AG20443 (cell line): ENCODE data around the gene MRPL40.

Experiments
- DNase-seq: peaks from one replicate; pipeline ENCODE4 v3.0.0; 2012; ENCODE audit warnings: low spot score, mixed read lengths

Gene MRPL40

GRCh38 chr22:19463491-19464469, 31.4 kb downstream of the MRPL40 start:
- DNase-seq: peak; percentile 71

GRCh38 chr22:19464546-19464945, 32.2 kb downstream of the MRPL40 start:
- no peak for DNase-seq

- DNase-seq: no peak
Measured at GRCh38 chr22:19464975-19465374, 32.6 kb downstream of the MRPL40 start.

GRCh38 chr22:19466126-19466716, 33.9 kb downstream of the MRPL40 start:
- no peak for DNase-seq

GRCh38 chr22:19466848-19467752, 34.8 kb downstream of the MRPL40 start:
- no peak for DNase-seq

GRCh38 chr22:19467912-19468311, 35.6 kb downstream of the MRPL40 start:
- no peak for DNase-seq

DNA sequence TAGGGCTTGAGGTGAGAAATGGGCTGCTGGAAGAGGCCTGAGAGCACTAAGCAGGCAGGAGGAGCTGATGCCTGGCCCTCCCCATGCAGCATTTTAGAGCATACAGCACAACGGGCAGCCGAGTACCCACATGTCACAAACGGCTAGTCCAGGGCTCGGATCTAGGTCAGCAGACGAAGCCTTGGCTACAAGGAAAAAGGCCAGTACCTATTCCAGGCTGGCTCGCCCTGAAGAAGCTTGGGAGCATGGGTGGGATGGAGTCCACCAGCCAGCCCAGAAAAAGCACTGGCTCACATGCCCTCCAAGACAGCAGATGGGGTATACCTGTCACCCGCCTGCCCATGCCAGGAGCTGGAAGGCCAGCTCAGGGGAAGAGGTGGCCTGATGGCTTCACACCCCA, 37.1 kb downstream of the MRPL40 start:
- DNase-seq: no peak

DNA sequence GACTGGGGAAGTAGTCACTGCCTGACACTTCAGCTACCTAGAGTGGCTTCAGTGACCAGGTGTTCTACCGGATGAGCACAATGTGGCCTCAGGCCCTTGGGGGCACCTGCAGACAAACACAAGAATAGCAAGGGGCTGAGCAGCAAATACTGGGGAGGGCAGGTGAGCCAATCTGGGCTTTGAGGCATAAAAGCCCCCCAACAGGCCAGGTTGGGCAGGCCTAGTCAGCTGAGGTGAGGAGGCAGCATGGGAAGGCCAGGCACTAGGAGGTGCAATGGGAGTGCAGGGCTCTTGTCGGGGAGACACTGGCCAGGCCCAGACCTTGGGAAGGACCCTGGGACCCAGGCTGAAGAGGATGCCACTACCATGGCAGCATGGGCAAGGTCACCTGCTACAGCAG, 37.7 kb downstream of the MRPL40 start:
- DNase-seq: no peak

GRCh38 chr22:19471572-19471971, 39.2 kb downstream of the MRPL40 start:
- DNase-seq: no peak

DNA sequence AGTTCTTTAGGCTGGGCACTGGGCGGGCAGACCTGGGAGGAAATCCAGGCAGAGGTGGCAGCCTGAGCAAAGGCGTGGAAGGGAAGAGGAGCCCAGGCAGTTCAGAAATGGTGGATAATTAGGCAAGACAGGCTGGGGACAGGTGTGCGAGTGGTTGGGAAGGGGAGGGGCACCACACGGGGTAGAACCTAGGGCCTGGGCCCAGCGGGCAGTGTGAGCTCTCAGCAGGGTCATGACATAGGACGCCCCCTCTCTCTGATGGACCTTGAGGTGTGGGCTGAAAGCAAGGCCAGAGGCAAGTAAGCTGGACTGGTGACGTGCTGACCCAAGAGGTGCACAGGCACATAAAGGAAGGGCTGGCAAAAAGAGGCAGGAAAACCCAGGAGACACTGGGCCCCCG, 39.9 kb downstream of the MRPL40 start:
- DNase-seq: no peak

DNA sequence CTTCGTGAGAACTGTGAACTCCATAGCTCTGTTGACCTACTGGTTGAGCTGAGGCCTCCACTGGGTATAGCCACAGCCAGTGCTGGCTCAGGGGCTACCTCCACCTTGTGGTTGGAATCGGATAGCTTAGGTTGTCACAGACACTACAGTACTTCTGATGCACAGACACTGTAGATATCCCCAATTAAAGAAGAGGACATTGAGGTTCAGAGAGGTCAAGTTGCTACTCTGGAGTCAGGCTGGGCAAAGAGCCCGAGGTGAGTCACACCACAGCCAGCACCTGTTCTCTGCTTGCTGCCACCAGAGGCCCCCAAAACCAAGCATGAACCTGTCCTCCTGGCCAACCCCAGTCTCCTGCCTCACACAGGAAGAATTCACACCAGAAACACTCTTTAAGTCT, 41.2 kb downstream of the MRPL40 start:
- no peak for DNase-seq

DNA sequence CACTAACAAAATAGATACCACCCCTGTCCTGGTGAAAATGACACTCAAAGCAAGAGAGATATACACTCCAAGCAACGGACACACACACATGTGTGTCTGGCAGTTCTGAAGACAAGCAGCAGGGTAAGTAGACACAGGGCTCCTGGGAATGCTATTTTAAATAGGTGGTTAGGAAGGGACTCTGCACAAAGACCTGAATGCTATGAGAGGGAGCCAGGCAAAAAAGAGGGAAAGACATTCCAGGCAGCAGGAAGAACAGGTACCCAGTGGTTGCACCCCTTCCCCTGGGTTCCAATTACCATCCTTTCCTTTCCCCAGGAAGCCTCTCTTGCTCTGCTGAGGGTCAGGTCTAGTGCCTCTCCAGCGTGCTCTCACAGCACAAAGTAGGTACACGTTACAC, 43.7 kb downstream of the MRPL40 start:
- no peak for DNase-seq

- no peak for DNase-seq
Measured at GRCh38 chr22:19477321-19478044, 45.1 kb downstream of the MRPL40 start.

DNA sequence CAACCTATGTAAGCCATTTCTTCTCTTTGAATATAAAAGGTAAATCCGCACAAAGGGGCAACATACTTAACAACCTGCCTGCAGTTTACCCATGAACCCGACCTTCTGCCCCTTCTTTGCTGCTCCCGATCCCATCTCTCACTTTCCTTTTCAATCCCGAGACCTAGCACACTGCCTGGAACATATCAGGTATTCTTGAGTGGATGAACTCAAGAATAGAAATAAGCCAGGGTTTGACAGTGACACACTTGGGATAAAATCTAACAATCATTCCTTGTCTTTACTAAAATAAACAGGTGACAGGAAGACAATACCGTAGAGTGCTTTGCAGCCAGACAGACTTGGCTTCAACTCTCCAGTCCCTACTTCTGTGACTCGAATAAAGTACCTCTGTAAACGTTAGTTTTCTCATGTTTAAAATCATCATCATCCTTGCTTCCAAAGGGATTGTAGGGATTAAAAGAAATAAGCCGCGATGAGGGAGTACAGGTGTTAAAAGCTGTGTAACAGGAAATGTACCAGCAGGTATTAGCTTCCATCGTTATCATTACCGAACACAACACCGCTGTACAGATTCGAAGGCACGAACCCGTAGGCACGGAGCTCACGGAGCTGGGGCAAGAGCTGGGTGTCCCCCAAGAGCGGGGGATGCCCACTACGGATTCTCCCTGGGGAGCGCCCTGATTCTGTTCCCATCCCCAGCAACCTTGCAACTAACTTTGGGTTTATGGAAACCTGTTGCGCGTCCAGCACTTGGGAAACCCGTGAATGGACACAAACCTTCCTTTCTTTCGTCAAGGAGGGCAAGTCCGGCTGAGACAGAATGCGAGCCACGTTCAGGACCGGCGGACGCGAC, 45.9 kb downstream of the MRPL40 start:
- no peak for DNase-seq

GRCh38 chr22:19478901-19479354, 46.6 kb downstream of the MRPL40 start, which contains the start of gene UFD1:
Gene UFD1, minus strand, starts transcription at chr22:19479193. Its CDS starts 108 bp downstream, at chr22:19479085.
- DNase-seq: peak; percentile 86

DNA sequence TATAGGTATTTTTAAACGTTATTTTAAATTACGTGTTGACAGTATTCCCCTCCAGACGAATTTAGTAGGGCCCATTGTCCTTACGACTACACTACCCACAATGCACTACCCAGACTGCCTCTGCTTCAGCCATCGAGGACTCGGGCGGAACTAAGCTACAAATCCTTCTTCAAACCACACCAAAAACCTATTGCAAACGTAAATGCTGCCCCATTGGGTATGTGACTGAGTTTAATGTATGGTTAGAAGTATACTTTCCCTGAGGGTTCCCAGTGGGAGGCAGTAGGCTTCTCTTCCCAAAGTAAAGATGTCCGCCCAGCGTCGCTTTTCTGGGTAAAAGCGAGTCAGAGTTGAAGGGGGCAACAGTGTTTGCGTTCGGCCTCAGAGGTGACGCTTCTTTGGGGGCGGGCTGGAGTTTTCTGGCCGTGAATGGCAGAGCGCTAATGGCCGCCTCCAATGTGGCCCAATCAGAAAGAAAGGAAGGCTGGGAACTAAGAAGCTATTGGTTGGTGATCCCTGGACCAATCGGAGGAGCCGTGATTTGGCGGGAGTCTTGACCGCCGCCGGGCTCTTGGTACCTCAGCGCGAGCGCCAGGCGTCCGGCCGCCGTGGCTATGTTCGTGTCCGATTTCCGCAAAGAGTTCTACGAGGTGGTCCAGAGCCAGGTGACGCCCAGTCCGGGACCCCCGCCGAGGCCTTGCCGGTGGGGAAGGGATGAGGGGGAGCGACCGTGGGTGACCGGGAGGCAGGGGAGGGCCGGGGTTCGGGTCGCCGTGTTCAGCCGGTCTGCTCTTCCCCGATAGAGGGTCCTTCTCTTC, 47.2 kb downstream of the MRPL40 start, which contains the start of gene CDC45:
TSS of gene CDC45 (plus strand) at position 566 of the 818 bp plus-strand sequence. CDS start at position 615, 49 bp downstream.
- peak; percentile 97 for DNase-seq

DNA sequence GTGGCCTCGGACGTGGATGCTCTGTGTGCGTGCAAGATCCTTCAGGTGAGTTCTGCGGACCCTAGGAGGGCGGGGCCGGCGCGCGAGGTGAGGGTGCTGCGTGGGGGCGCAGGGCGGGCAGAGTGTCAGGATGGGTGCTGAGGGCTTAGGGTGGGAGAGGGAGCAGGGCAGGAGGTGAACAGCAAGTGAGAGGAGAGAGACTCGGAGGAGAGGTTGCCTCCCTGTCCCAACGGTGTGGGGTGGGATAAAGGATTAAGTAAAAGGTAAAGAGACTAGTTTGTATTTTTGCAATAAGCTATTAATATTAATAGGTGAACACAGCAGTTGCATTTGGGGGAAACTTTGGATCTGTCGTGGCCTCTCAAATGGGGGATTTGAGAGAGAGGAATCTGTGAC, 47.8 kb downstream of the MRPL40 start:
- no peak for DNase-seq

DNA sequence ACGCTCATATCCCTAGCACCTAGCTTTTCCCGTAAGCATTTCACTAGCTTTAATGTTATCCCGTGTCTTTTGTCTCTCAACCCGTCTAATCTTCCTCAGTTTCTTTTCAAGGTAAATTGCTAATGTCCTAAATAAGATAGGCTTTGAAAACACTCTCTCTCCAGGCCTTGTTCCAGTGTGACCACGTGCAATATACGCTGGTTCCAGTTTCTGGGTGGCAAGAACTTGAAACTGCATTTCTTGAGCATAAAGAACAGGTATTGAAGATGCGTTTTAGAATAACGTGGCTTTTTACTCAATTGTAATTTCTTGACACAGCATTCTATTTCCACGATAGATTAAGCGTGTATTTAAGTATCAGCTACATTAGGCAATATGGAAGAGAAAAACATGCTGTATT, 48.4 kb downstream of the MRPL40 start:
- DNase-seq: no peak

GRCh38 chr22:19482297-19482696, 50.0 kb downstream of the MRPL40 start:
- no peak for DNase-seq
